Measurements from ENCODE around the gene ZNF491.
"Not testable (repeated sequence)": the region's sequence is repeated elsewhere in the genome, so short reads cannot be mapped to it uniquely, and the experiment has no call there.

Gene ZNF491

GRCh38 chr19:11806354-11807098 is 8.2 kb downstream of the ZNF491 start:
- DNase-seq (ENCODE audit: low read depth): no peak

- no peak for DNase-seq (ENCODE audit: low read depth)
These were observed 8.7 kb downstream of the ZNF491 start for GRCh38 chr19:11807099-11807380.

GRCh38 chr19:11813703-11814028 is 15.3 kb downstream of the ZNF491 start:
- DNase-seq (ENCODE audit: low read depth): no peak

DNA sequence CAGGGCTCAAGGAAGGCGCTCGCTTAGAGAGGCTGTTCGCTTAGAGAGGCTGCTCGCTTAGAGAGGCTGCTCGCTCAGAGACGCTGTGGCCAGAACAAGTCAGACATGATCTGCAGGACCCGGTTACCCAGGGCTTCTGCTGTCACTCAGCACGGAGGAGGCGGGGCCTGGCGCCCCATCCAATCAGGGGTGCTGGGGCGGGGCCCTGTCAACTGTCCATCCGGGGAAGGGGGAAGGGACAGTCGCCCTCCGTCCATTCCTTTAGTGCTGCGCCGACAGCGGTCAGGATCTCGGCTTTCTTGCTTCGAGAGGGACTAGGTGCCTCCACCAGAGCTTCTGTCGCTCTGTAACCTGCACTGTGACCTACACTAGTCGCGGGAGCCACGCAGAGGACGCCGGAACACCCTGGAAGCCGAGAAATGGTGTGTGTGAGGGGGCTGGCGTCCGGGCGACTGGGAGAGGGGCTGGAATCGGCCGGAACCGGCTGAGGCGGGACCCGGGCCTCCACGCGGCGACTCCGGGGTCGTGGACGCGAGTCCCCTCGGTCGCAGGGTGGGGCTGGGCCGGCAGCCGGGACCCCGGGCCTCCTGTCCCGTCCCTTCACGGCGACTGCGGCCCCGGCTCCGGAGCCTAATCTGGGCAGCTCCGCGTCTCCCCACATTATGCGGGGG is 15.8 kb downstream of the ZNF491 start, which contains the start of gene ZNF440:
Gene ZNF440, plus strand, starts transcription at position 245 of the 671 bp plus-strand sequence. Its CDS starts 175 bp downstream, at position 420.
- peak; percentile 63 for DNase-seq (ENCODE audit: low read depth)

- no peak for DNase-seq (ENCODE audit: low read depth)
These were observed 16.3 kb downstream of the ZNF491 start for GRCh38 chr19:11814700-11815035.

DNA sequence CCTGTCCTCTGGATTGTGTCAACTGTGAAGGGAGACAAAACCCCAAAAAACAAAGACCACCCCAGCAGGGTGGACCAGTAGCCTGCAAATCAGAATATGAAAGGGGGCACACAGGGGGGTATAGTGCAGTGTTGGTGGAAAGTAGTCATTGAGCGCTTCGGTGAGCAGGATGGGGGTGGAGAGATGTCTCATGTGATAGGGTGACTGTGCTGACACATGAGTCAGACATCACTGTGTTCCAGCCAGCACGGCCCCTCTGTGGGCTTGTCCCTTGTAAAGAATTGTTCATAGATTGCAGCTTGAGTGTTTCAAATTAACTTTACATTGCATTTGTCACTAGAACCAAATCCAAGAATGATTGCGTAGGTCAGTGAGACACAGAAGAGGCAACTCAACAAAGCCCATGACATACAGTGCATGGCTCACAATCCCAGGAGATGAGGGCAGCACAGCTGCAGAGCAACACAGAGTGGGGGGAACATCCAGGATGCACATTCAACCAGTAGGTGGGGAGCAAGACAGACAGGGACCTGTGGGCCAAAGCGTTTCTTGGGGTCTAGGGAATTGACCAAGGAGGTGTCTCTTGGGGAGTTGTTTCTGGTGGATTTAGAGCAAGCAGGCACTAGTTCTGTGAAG is 23.3 kb downstream of the ZNF491 start:
- no peak for DNase-seq (ENCODE audit: low read depth)

DNA sequence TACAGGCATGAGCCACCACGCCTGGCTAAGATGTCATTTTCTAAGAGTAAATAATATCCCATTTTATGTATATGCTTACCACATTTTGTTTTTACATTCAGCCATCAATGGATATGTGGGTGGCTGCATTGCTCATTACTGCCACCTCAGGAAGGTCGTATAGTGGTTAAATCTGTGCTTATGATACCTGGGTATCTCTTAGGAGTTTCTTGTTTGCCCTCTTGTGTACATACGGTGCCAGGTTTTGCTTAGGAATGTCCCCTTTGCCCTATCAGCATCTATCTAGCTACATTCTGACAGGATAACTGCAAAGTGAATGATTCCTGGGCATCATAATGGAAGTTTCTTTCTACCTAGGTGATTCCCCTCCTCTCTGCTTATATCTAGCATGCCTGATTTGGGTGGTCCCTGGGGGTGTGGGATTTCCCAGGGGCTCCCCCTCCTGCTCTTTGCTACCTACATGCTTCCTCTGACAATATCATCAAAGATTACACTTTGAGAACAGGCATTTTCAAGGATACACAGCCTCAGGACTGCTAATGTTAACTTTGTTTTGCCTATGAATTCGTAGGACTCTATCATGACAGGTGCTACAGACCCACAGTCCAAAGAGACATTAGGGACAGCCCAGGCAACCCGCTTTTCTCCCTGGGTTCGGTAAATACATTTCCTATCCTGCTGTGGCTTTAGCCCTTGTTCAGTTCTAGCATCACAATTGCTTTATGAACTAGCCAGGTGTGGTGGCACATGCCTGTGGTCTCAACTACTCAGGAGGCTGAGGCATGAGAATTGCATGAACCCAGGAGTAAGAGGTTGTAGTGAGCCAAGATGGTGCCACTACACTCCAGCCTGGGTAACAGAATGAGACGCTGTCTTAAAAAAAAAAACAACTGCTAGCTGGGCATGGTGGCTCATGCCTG is 30.9 kb downstream of the ZNF491 start:
- not testable (repeated sequence) for DNase-seq (ENCODE audit: low read depth)

DNA sequence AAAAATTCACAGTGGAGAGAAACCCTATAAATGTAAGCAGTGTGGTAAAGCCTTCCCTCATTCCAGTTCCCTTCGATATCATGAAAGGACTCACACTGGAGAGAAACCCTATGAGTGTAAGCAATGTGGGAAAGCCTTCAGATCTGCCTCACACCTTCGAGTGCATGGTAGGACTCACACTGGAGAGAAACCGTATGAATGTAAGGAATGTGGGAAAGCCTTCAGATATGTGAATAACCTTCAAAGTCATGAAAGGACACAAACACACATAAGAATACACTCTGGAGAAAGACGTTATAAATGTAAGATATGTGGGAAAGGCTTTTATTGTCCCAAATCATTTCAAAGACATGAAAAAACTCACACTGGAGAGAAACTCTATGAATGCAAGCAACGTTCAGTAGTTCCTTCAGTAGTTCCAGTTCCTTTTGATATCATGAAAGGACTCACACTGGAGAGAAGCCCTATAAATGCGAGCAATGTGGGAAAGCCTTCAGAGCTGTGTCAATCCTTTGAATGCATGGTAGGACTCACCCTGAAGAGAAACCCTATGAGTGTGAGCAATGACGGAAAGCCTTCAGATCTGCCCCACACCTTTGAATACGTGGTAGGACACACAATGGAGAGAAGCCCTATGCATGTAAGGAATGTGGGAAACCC is 34.1 kb downstream of the ZNF491 start:
- no peak for DNase-seq (ENCODE audit: low read depth)

GRCh38 chr19:11833541-11833940 is 35.2 kb downstream of the ZNF491 start:
- no peak for DNase-seq (ENCODE audit: low read depth)

- not testable (repeated sequence) for DNase-seq (ENCODE audit: low read depth)
These were observed 37.3 kb downstream of the ZNF491 start for GRCh38 chr19:11835626-11836066.

DNA sequence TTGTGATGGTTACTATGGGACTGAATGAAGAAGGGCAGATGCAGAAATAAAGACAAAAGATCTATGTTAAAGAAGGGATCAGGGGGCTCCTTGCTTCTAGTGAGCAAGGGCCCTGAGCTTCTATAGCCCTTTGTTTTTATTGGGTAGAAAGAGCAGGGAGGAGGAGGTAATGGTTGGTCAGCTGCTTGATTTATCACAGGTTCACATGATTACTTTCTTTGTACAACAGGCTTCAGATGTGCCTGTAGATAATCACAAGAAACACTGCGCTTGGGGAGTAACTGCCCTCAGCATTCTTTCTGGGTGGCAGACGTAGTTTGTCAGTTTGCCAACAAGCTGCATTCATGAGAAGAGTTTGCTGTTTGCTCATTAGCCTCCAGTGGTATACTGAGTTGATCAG is 45.4 kb downstream of the ZNF491 start:
- DNase-seq (ENCODE audit: low read depth): no peak

- not testable (repeated sequence) for DNase-seq (ENCODE audit: low read depth)
These were observed 49.3 kb downstream of the ZNF491 start for GRCh38 chr19:11847615-11848014.

- no peak for DNase-seq (ENCODE audit: low read depth)
These were observed 49.9 kb downstream of the ZNF491 start for GRCh38 chr19:11848200-11848593.

DNA sequence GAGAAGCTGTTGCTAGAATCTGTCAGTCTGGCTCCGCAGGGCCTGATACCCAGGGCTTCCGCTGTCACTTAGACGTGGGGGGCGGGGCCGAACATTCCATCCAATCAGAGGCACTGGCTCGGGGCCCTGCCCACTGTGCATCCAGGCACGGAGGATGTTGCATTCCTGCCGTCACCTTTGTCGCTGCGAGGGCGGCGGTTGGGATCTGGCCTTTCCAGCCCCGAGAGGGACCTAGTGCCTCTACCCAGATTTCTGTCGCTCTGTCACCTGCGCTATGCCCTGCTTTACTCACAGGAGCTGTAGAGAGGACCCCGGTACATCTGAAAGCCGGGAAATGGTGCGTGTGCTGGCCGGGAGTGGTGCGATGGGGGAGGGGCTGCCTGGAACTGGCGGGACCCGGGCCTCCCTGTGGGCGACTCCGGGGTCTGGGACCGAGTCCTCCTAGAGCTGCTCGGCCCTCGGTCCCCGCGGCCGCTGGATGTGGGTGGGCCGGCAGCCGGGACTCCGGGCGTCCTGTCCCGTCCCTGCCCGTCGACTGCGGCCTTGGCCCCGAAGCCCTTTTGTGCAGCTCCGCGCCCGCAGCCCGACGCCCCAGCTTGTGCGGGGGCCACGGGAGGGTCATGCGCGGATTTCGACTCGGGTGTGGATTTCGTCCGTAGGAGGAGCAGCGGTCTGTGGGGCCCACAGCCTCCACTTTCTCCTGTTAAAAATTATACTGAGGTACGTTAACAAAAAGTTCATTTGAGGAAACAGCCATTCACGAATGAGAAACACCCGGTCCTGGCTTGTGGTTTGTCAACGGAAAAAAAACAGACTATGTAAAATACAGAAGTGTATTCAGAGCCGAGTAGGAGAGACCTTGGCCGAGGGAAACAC is 50.5 kb downstream of the ZNF491 start, which contains the start of gene ZNF439:
Gene ZNF439, plus strand, starts transcription at position 133 of the 876 bp plus-strand sequence. Its CDS starts 142 bp downstream, at position 275.
- DNase-seq (ENCODE audit: low read depth): peak; percentile 37

DNA sequence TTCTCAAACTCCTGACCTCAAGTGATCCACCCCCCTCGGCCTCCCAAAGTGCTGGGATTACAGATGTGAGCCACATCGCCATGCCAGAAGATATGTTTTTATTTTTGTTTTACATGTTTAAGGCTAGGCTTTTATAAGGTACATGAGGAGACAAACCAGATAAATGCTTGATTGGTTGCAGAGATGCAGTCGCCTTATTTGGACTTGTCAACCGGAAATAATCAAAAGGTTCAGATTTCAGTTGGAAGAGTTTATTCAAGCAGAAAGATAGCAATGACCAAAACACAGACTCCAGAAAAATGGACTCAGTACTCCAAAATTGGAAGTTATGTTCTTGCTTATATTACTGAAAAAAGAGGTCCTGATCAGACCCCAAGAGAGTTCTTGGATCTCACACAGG is 52.0 kb downstream of the ZNF491 start:
- not testable (repeated sequence) for DNase-seq (ENCODE audit: low read depth)

DNA sequence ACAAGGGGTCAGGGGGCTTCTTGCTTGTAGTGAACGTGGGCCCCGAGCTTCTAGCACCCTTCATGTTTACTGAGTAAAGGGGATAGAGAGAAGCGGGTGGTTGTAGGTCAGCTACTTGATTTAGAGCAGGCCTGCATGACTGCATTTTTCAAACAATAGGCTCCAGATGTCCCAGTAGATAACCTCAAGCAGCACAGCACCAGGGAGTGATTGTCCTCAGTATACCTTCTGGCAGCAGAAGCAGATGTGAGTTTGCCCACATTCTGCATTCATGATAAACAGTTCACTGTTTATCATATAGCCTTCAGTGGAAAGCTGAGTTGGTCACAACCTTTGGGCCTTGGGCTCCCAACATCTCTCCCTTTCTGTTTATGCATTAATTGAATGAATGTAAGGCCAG is 55.0 kb downstream of the ZNF491 start:
- no peak for DNase-seq (ENCODE audit: low read depth)

DNA sequence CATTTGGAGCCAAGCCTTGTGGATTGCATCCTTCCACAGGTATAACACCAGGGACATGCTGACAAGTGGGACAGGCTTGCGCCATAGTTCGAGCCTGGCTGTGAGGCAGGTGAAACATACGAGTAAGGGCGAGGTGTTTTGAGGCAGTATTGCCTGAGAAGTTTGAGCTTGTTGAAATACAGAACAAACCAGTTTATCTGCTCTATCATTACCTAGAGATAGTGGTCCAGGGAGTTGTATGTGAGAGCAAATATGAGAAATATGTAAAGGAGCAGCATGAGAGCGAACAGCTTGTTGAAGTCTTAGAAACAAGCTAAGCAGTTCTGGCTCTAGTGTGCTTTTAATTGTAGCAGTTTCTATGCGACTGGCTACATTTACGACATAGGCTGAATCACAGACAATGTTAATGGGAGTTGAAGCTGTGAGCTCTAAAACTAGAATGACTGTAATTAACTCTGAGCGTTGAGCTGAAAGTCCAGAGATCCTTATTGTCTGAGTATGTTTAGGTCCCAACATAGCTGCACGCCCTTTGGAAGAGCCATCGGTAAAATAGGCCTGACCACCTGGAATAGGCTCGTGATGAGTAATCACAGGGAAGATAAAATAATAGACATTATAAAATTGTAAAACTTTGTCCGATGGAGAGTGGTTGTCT is 58.4 kb downstream of the ZNF491 start:
- DNase-seq (ENCODE audit: low read depth): no peak

All from GM04503 (cell line).